Glutamatergic neuron (in vitro differentiated cells): ENCODE measurements around the gene PRDX5. TPM values are rescaled to one million over a fixed set of nuclear protein-coding genes. Genes with fewer than 3 reads are reported as not detected.

ENCODE experiments used
- DNase-seq: peaks from one replicate; pipeline ENCODE4 v3.0.0; 2022
- H3K27ac Mint-ChIP-seq: one replicate; pipeline ENCODE4 v1.8.0; 2020; ENCODE audit warnings: mild to moderate bottlenecking, mixed read lengths, inconsistent platforms; ENCODE audit not compliant: unreplicated experiment
- H3K27me3 Mint-ChIP-seq: one replicate; pipeline ENCODE4 v1.8.0; 2020; ENCODE audit warnings: mild to moderate bottlenecking, moderate library complexity, mixed read lengths, inconsistent platforms; ENCODE audit not compliant: unreplicated experiment
- H3K36me3 Mint-ChIP-seq: one replicate; pipeline ENCODE4 v1.8.0; 2020; ENCODE audit warnings: mild to moderate bottlenecking, mixed read lengths, inconsistent platforms; ENCODE audit not compliant: unreplicated experiment
- H3K4me1 Mint-ChIP-seq: one replicate; pipeline ENCODE4 v1.8.0; 2020; ENCODE audit warnings: mild to moderate bottlenecking, low read depth, mixed read lengths, inconsistent platforms; ENCODE audit not compliant: unreplicated experiment
- H3K4me3 Mint-ChIP-seq: one replicate; pipeline ENCODE4 v1.8.0; 2020; ENCODE audit warnings: mild to moderate bottlenecking, mixed read lengths, inconsistent platforms; ENCODE audit not compliant: unreplicated experiment
- H3K9me3 Mint-ChIP-seq: one replicate; pipeline ENCODE4 v1.8.0; 2020; ENCODE audit warnings: mild to moderate bottlenecking, moderate library complexity, mixed read lengths, inconsistent platforms; ENCODE audit not compliant: unreplicated experiment
- CTCF ChIP-seq: fragments of 200-600 bp; sonication (generic); IDR thresholded peaks from one replicate; pipeline ENCODE4 v1.5.0; 2021; ENCODE audit not compliant: partially characterized antibody, unreplicated experiment
- total RNA-seq: library from RNA; stranded (reverse); fragmentation: NEBNext Ultra II Directional; extraction: Animal tissue kit (Norgen Biotek cat#: 25700); gene quantifications from one replicate; pipeline ENCODE4 v1.2.1, GENCODE V29; 2021; ENCODE audit not compliant: unreplicated experiment

The PRDX5 gene
- total RNA-seq, 1 donor from 2014 or later = 418 TPM

- Mint-ChIP-seq H3K9me3 (peaks cover 9% of the 10 kb centered on the region), H3K27me3 (peaks cover 9% of the 10 kb centered on the region), H3K4me3 (no peak overlapping the region), H3K36me3 (no peaks in the 10 kb centered on the region), H3K4me1 (peaks cover 3% of the 10 kb centered on the region), H3K27ac (peak overlapping the region; percentile 55)
- no peak for TF ChIP-seq CTCF
- no peak for DNase-seq
Observed at GRCh38 chr11:64349025-64349387, 31.1 kb downstream of the PRDX5 start.

DNA sequence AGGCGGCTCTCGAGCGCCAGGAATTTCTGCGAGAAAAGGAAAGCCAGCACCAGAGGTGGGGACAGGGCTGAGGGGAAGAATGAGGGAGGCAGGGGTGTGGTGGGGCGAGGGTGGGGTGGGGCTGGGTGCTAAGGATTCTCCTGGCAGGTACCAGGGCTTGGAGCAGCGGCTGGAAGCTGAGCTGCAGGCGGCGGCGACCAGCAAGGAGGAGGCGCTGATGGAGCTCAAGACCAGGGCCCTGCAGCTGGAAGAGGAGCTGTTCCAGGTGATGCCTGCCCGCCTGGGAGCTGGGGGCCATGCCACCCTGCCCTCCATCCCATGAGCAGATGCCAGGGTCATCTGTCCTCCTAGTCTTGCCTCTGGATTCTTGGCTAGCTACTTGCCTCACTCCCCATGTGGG is 31.5 kb downstream of the PRDX5 start:
- Mint-ChIP-seq H3K9me3 (peaks cover 9% of the 10 kb centered on the region), H3K4me3 (no peak overlapping the region), H3K4me1 (peaks cover 3% of the 10 kb centered on the region), H3K27ac (no peak overlapping the region), H3K27me3 (peaks cover 9% of the 10 kb centered on the region), H3K36me3 (no peaks in the 10 kb centered on the region)
- no peak for TF ChIP-seq CTCF
- DNase-seq = no peak

- Mint-ChIP-seq H3K27me3 (peaks cover 3% of the 10 kb centered on the region), H3K4me1 (peaks cover 3% of the 10 kb centered on the region), H3K27ac (no peak overlapping the region), H3K9me3 (peaks cover 5% of the 10 kb centered on the region), H3K36me3 (no peaks in the 10 kb centered on the region), H3K4me3 (no peak overlapping the region)
- DNase-seq = no peak
- TF ChIP-seq CTCF = no peak
Observed at GRCh38 chr11:64351136-64351631, 33.3 kb downstream of the PRDX5 start.

DNA sequence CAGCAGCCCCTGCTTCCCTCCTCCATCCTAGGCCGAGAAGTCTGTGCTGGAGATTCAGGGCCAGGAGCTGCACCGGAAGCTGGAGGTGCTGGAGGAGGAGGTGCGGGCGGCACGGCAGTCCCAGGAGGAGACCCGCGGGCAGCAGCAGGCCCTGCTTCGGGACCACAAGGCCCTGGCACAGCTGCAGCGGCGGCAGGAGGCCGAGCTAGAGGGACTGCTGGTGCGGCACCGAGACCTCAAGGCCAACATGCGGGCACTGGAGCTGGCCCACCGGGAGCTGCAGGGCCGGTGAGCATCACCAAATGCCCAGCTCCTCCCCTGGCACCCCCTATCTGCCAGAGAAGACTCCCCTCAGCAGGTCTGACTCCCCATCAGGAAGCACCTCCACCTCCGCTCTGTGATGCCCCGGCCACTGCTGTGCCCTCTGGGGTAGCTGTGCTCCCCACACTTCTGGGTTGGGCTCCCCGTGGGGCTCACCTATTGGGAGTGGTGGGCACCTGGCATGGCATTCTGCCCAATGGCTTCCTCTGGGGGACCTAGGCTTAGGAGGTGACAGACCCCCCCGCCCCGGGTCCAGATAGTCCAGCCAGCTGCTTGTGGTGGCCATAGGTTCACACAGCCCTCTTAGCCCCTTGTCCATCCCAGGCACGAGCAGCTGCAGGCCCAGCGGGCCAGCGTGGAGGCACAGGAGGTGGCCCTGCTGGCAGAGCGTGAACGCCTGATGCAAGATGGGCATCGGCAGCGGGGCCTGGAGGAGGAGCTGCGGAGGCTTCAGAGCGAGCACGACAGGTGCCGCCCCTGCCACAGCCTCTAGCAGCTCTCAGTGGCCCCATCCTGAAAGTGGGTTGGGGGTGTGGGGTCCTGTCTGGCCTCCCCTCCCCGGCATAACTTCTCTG is 34.4 kb downstream of the PRDX5 start:
- Mint-ChIP-seq H3K4me3 (no peak overlapping the region), H3K9me3 (peaks cover 6% of the 10 kb centered on the region), H3K4me1 (peaks cover 5% of the 10 kb centered on the region), H3K36me3 (no peaks in the 10 kb centered on the region), H3K27ac (no peak overlapping the region), H3K27me3 (peaks cover 7% of the 10 kb centered on the region)
- no peak for DNase-seq
- TF ChIP-seq CTCF = no peak

GRCh38 chr11:64352995-64353714 is 35.2 kb downstream of the PRDX5 start:
- Mint-ChIP-seq H3K27ac (no peak overlapping the region), H3K36me3 (no peaks in the 10 kb centered on the region), H3K4me3 (no peak overlapping the region), H3K9me3 (peaks cover 6% of the 10 kb centered on the region), H3K4me1 (peaks cover 4% of the 10 kb centered on the region), H3K27me3 (peaks cover 5% of the 10 kb centered on the region)
- TF ChIP-seq CTCF = no peak
- DNase-seq = no peak
